ENCODE results near the gene TRPM5.

- TF ChIP-seq SIRT6 (IDR thresholded peaks at IDR 0.05; ENCODE audit: low read depth, low read length) = no peak
- TF ChIP-seq TCFL5 (CRISPR knock-in tag; conservative IDR thresholded peaks at IDR 0.05) = no peak
- TF ChIP-seq, protein P1, sequence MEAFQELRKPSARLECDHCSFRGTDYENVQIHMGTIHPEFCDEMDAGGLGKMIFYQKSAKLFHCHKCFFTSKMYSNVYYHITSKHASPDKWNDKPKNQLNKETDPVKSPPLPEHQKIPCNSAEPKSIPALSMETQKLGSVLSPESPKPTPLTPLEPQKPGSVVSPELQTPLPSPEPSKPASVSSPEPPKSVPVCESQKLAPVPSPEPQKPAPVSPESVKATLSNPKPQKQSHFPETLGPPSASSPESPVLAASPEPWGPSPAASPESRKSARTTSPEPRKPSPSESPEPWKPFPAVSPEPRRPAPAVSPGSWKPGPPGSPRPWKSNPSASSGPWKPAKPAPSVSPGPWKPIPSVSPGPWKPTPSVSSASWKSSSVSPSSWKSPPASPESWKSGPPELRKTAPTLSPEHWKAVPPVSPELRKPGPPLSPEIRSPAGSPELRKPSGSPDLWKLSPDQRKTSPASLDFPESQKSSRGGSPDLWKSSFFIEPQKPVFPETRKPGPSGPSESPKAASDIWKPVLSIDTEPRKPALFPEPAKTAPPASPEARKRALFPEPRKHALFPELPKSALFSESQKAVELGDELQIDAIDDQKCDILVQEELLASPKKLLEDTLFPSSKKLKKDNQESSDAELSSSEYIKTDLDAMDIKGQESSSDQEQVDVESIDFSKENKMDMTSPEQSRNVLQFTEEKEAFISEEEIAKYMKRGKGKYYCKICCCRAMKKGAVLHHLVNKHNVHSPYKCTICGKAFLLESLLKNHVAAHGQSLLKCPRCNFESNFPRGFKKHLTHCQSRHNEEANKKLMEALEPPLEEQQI (IDR thresholded peaks at IDR 0.05) = no peak
- TF ChIP-seq CTCF (IDR thresholded peaks at IDR 0.05 in 2 of 3, conservative IDR thresholded peaks at IDR 0.05 in 1 of 3; ENCODE audit: insufficient read depth in 2 of 3, low read depth in 1 of 3, low read length in 3 of 3) = no peak
- TF ChIP-seq SMARCC2 (IDR thresholded peaks at IDR 0.05; ENCODE audit: low read depth) = no peak
- TF ChIP-seq FOXK2 (conservative IDR thresholded peaks at IDR 0.05 in 1 of 2, IDR thresholded peaks at IDR 0.05 in 1 of 2; ENCODE audit: low read depth in 2 of 2) = no peak
- TF ChIP-seq ETV1 (tag; conservative IDR thresholded peaks at IDR 0.05; ENCODE audit: low read depth) = no peak
- TF ChIP-seq NR2C2 (CRISPR knock-in tag; IDR thresholded peaks at IDR 0.05) = no peak
- TF ChIP-seq NR2C2 (tag; IDR thresholded peaks at IDR 0.05) = no peak
- TF ChIP-seq POLR2AphosphoS5 (IDR thresholded peaks at IDR 0.05; ENCODE audit: control insufficient read depth, insufficient read depth, low read depth, low read length) = no peak
- no peak for TF ChIP-seq GABPA (tag; conservative IDR thresholded peaks at IDR 0.05; ENCODE audit: low read depth)
Measured at GRCh38 chr11:2406878-2407410, 37.4 kb downstream of the TRPM5 start.

All from K562 (cell line).